K562 (cell line): ENCODE data around the gene TRNP1. TPM values are rescaled to one million over a fixed set of nuclear protein-coding genes. Genes with fewer than 3 reads are reported as not detected.

Source experiments
- ATAC-seq: fragments of 200-7000 bp; cut with Tn5 transposase; 3 replicates; pipeline ENCODE4 v1.9.1; 2020; ENCODE audit warnings: moderate library complexity
- BruUV-seq: library from RNA; stranded (reverse); fragments of 400-500 nt; replicated peaks from 2 replicates; lab custom pipeline; 2021; lab: Mats Ljungman, UMichigan
- CTCF ChIA-PET: fragments of 300-600 bp; formaldehyde crosslinking; extraction: SDS; loops from one replicate; lab custom pipeline; 2021; ENCODE audit warnings: low intra/inter-chr PET ratio; lab: Yijun Ruan, JAX
- POLR2A ChIA-PET: fragments of 300-600, 350-650 bp; sonication (Branson Sonifier 250); formaldehyde crosslinking; extraction: SDS; loops from one replicate; lab custom pipeline; 2021; ENCODE audit warnings: antibody characterized with exemption, inconsistent platforms; lab: Yijun Ruan, JAX
- DNase-seq, 4 experiments: peaks; one replicate each; pipeline versions ENCODE4 v3.0.0 to v3.0.0-alpha.2; 2011 to 2018; ENCODE audit warnings: low spot score in 3 of 4, mixed read lengths in 3 of 4; ENCODE audit errors: extremely low read depth in 1 of 4
- FAIRE-seq: peaks from 2 replicates; lab custom pipeline; 2011; peaks lifted over from hg19 to GRCh38; lab: Jason Lieb, UNC
- H2AFZ ChIP-seq: 2 replicates; pipeline ENCODE4 v1.6.0; 2011; ENCODE audit warnings: low read depth, low read length, control low read depth, inconsistent platforms
- H3K27ac ChIP-seq: fragments of 200-600 bp; 3 replicates; pipeline ENCODE4 v1.8.0; 2011; ENCODE audit warnings: low read depth, mild to moderate bottlenecking, control low read depth, inconsistent platforms, low read length, moderate library complexity, mixed read lengths; ENCODE audit errors: extremely low read depth
- H3K27me3 ChIP-seq, 2 experiments: fragments of 300-600 bp in 1 of 2; 2 replicates in 1 of 2; 3 replicates in 1 of 2; pipeline versions ENCODE4 v1.6.0 to v1.8.0; 2011; ENCODE audit warnings: inconsistent platforms in 2 of 2, low read length in 2 of 2, mild to moderate bottlenecking in 1 of 2, mixed read lengths in 1 of 2, moderate library complexity in 1 of 2; ENCODE audit not compliant: control insufficient read depth in 2 of 2, insufficient read depth in 2 of 2
- H3K36me3 ChIP-seq: fragments of 300-600 bp; 3 replicates; pipeline ENCODE4 v1.8.0; 2011; ENCODE audit warnings: mild to moderate bottlenecking, low read length, inconsistent platforms; ENCODE audit not compliant: control insufficient read depth, insufficient read depth
- H3K4me1 ChIP-seq, 2 experiments: fragments of 200-600 bp in 1 of 2; replicated peaks in 1 of 2; 2 replicates in 1 of 2; 3 replicates in 1 of 2; pipeline versions ENCODE4 v1.5.1 to v1.8.0; 2011; ENCODE audit warnings: inconsistent platforms in 2 of 2, low read length in 2 of 2, mild to moderate bottlenecking in 1 of 2, mixed read lengths in 1 of 2, moderate library complexity in 1 of 2; ENCODE audit not compliant: control insufficient read depth in 2 of 2, insufficient read depth in 2 of 2
- H3K4me2 ChIP-seq: 2 replicates; pipeline ENCODE4 v1.6.1; 2011; ENCODE audit warnings: low read length, control low read depth, inconsistent platforms, mixed read lengths; ENCODE audit not compliant: insufficient read depth
- H3K4me3 ChIP-seq: fragments of 200-600 bp; sonication (generic), shearing (Covaris generic); 2 replicates; pipeline ENCODE4 v1.5.1; 2016; ENCODE audit warnings: control low read depth, inconsistent platforms
- H3K79me2 ChIP-seq: fragments of 200-600 bp; 3 replicates; pipeline ENCODE4 v1.8.0; 2011; ENCODE audit warnings: low read length, inconsistent platforms; ENCODE audit not compliant: control insufficient read depth, insufficient read depth
- H3K9ac ChIP-seq, 2 experiments: 2 replicates each; pipeline versions ENCODE4 v1.6.0 to v1.6.1; 2011; ENCODE audit warnings: low read depth in 2 of 2, low read length in 2 of 2, control low read depth in 1 of 2, inconsistent platforms in 1 of 2, mild to moderate bottlenecking in 1 of 2, mixed read lengths in 1 of 2; ENCODE audit not compliant: insufficient read depth in 1 of 2
- H3K9me1 ChIP-seq: one replicate; pipeline ENCODE4 v1.6.0; 2011; ENCODE audit warnings: inconsistent platforms, mild to moderate bottlenecking, low read length, moderate library complexity; ENCODE audit not compliant: control insufficient read depth, insufficient read depth
- H3K9me3 ChIP-seq: replicated peaks from 2 replicates; pipeline ENCODE4 v1.5.1; 2011; ENCODE audit warnings: low read depth, low read length, inconsistent platforms; ENCODE audit not compliant: control insufficient read depth, insufficient read depth
- H4K20me1 ChIP-seq: replicated peaks from 2 replicates; pipeline ENCODE4 v1.6.1; 2011; ENCODE audit warnings: low read length, inconsistent platforms, mixed read lengths; ENCODE audit not compliant: control insufficient read depth, insufficient read depth
- BACH1 ChIP-seq: fragments of 200-800 bp; sonication (Bioruptor generic); IDR thresholded peaks from 2 replicates; pipeline ENCODE4 v1.6.1; 2016; ENCODE audit warnings: missing genetic modification characterization, missing compliant biosample characterization
- GABPA ChIP-seq: fragments of 200-800 bp; sonication (Bioruptor generic); conservative IDR thresholded peaks from 2 replicates; pipeline ENCODE4 v1.6.1; 2016; ENCODE audit warnings: low read depth, missing genetic modification characterization, missing compliant biosample characterization
- TAL1 ChIP-seq: fragments of 450-650 bp; IDR thresholded peaks from 2 replicates; pipeline ENCODE4 v1.6.1; 2016; ENCODE audit warnings: mild to moderate bottlenecking
- ZNF146 ChIP-seq: IDR thresholded peaks from one replicate; pipeline ENCODE4 v1.6.1; 2018; ENCODE audit warnings: missing compliant biosample characterization; ENCODE audit not compliant: unreplicated experiment
- ZNF318 ChIP-seq, 2 experiments: fragments of 450-650 bp; IDR thresholded peaks; 2 replicates each; pipeline ENCODE4 v1.6.1; 2016; ENCODE audit warnings: mild to moderate bottlenecking in 2 of 2, borderline replicate concordance in 1 of 2, low read depth in 1 of 2, moderate library complexity in 1 of 2
- ZNF395 ChIP-seq: fragments of 200-800 bp; sonication (Bioruptor generic); IDR thresholded peaks from 2 replicates; pipeline ENCODE4 v1.6.1; 2017; ENCODE audit warnings: missing genetic modification characterization, missing compliant biosample characterization
- WGBS: fragments of 100-300 bp; shearing (Covaris generic); methylation state at CpG from one replicate; pipeline ENCODE4 v1.1.6; 2016; ENCODE audit warnings: low coverage, mixed read lengths; ENCODE audit not compliant: insufficient coverage; ENCODE audit errors: missing lambda C conversion rate; 5-methylcytosine and 5-hydroxymethylcytosine counted together
- in situ Hi-C: fragments of 300-500 bp; cut with MboI; formaldehyde crosslinking; loops from 4 replicates; pipeline ENCODE4 v1.15.0; 2018; ENCODE audit warnings: inconsistent platforms, mixed read lengths
- intact Hi-C: fragments of 100-400 bp; cut with micrococcal nuclease; formaldehyde crosslinking; loops from 2 replicates; pipeline ENCODE4 v1.14.2; 2022
- polyA plus RNA-seq, 8 experiments: library from polyadenylated mRNA; depleted of rRNA in 4 of 8; stranded (reverse) in 5 of 8; unstranded in 3 of 8; fragments of >200 nt; fragmentation: Nextera tagmentation in 2 of 8; fragmentation: Illumina TruSeq in 1 of 8; extraction: Ambion mirVana in 2 of 8; extraction: Trizol in 1 of 8; gene quantifications; 2 replicates each; pipeline versions ENCODE4 v1.2.1 to v1.2.3, GENCODE V29; 2011 to 2014; ENCODE audit warnings: inconsistent platforms in 1 of 8, missing spikeins in 1 of 8
- total RNA-seq, 7 experiments: library from RNA; depleted of rRNA in 6 of 7; stranded (reverse); fragments of >200 nt in 6 of 7; fragmentation: Illumina TruSeq in 2 of 7; extraction: Trizol in 2 of 7; gene quantifications; 2 replicates each; pipeline versions ENCODE4 v1.2.1 to v1.2.3, GENCODE V29; 2011 to 2021; ENCODE audit warnings: low replicate concordance in 1 of 7

The TRNP1 gene
- total and polyA plus RNA-seq, 9 of the 15 experiments (the other 6 are each of a cell fraction or from before 2014, with no cell fraction given), result 0.03 to 1.3 (median 0.95) TPM

GRCh38 chr1:26953374-26953773 is 40.1 kb upstream of the TRNP1 start:
- Histone ChIP-seq H3K27me3 (no peaks in the 10 kb centered on the region), H3K4me1 (peaks cover 22 to 32% of the 10 kb centered on the region in 2 experiments; a peak in 4 of 5 replicates), H3K27ac (no peak overlapping the region), H3K4me3 (no peak overlapping the region), H3K4me2 (no peak overlapping the region), H3K9me3 (no peaks in the 10 kb centered on the region), H3K79me2 (no peaks in the 10 kb centered on the region), H3K9me1 (peaks cover 4% of the 10 kb centered on the region), H3K36me3 (no peaks in the 10 kb centered on the region), H4K20me1 (no peaks in the 10 kb centered on the region), H3K9ac (no peak overlapping the region), H2AFZ (no peak overlapping the region)
- no peak for TF ChIP-seq TAL1
- TF ChIP-seq ZNF146 (CRISPR knock-in tag), result peak; percentile 73
- ATAC-seq (no peak), FAIRE-seq (no peak), DNase-seq (no peak)
- CTCF ChIA-PET, result no interaction called here
- POLR2A ChIA-PET, result interaction anchor here (0.6 kb wide), 1 partner anchor 68 kb away, joined by 3 read pairs; no protein-coding TSS in a partner anchor
- intact Hi-C loops, result no loop called here
- in situ Hi-C loops, result no loop called here
- BruUV-seq, result no TSS peak
- WGBS, result 72% methylated on average over 5 of the region's 5 CpGs

GRCh38 chr1:26956321-26956720 is 37.2 kb upstream of the TRNP1 start:
- H3K9me1 ChIP-seq, result peaks cover 3% of the 10 kb centered on the region
- no TSS peak for BruUV-seq
- ChIA-PET POLR2A (no interaction called here), CTCF (no interaction called here)
- WGBS, result 6% methylated on average over 3 of the region's 3 CpGs
- in situ Hi-C loops, result no loop called here
- ATAC-seq (no peak), FAIRE-seq (no peak), DNase-seq (no peak)
- H3K27ac ChIP-seq, result no peak overlapping the region
- no peaks in the 10 kb centered on the region for H3K79me2 ChIP-seq
- H3K9me3 ChIP-seq, result no peaks in the 10 kb centered on the region
- intact Hi-C loops, result no loop called here
- no peaks in the 10 kb centered on the region for H4K20me1 ChIP-seq
- H3K4me1 ChIP-seq, result peaks cover 14 to 33% of the 10 kb centered on the region in 2 experiments; a peak in 4 of 5 replicates
- H3K4me3 ChIP-seq, result no peak overlapping the region
- H3K4me2 ChIP-seq, result no peak overlapping the region
- H3K36me3 ChIP-seq, result no peaks in the 10 kb centered on the region
- H2AFZ ChIP-seq, result no peak overlapping the region
- peaks cover 5 to 16% of the 10 kb centered on the region in 2 experiments; a peak in 3 of 5 replicates for H3K27me3 ChIP-seq
- H3K9ac ChIP-seq, result no peak overlapping the region
- no peak for TF ChIP-seq BACH1 (tag)
- TF ChIP-seq ZNF318 (IDR thresholded peaks at IDR 0.05; ENCODE audit: borderline replicate concordance in 1 of 2, low read depth in 1 of 2), result no peak
- no peak for TF ChIP-seq ZNF395 (CRISPR knock-in tag)
- TF ChIP-seq GABPA (tag), result no peak
